ENCODE measurements around the gene HGFAC.

DNA sequence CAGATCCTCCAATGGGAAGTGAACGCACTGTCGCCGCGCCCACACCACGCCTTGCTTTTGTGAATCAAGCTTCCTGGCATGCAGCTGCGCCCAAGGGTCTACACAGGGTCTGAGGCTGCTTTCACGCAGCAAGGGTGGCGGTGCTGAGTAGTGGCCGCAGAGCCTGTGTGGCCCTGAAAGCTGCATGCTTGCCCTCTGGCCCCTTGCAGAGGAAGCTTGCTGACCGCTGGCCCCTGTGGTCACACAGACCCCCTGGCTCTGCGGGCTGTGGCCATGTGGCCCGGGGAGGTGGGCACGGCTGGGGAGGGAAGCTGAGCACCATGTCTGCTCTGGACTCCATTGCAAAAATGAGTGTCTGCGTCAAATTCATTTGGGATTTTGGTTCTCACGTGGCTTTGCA, 30.1 kb downstream of the HGFAC start:
- TF ChIP-seq POLR2A (IDR thresholded peaks at IDR 0.05; ENCODE audit: low read depth, low read length): no peak
- TF ChIP-seq POLR2AphosphoS5 (IDR thresholded peaks at IDR 0.05; ENCODE audit: low read depth, low read length): no peak
- no peak for TF ChIP-seq SPI1 (IDR thresholded peaks at IDR 0.05; ENCODE audit: low read depth, low read length)
- no peak for TF ChIP-seq TAF1 (IDR thresholded peaks at IDR 0.05; ENCODE audit: low read depth, low read length)

Measured in GM12891 (cell line).